ENCODE data around the gene GYG1.

The GYG1 gene

GRCh38 chr3:148957586-148957985 is 33.8 kb upstream of the GYG1 start:
- H3K36me3 ChIP-seq (replicated peaks; ENCODE audit: insufficient read depth, low read length), result no peaks in the 10 kb centered on the region
- H3K27me3 ChIP-seq (replicated peaks; ENCODE audit: insufficient read depth, low read length), result no peaks in the 10 kb centered on the region
- no peaks in the 10 kb centered on the region for H3K79me2 ChIP-seq (ENCODE audit: low read length)
- H3K9me2 ChIP-seq (replicated peaks; ENCODE audit: insufficient read depth, low read length), result no peaks in the 10 kb centered on the region
- TF ChIP-seq CTCF (IDR thresholded peaks at IDR 0.05; ENCODE audit: low read length) (peak; percentile 40), EZH2 (optimal IDR thresholded peaks at IDR 0.05; ENCODE audit: low read depth, low read length) (no peak)
- H4K20me1 ChIP-seq (ENCODE audit: insufficient read depth, low read length), result no peaks in the 10 kb centered on the region
- 0 out of 2 replicates have a peak, but pooled peaks cover 3% of the 10 kb centered on the region for H3K4me1 ChIP-seq (ENCODE audit: low read length)
- H3F3A ChIP-seq (ENCODE audit: insufficient read depth, low read length), result no peaks in the 10 kb centered on the region
- no peak overlapping the region for H2AFZ ChIP-seq (ENCODE audit: low read length)
- peak; percentile 32 for DNase-seq
- no peak overlapping the region for H3K4me2 ChIP-seq (ENCODE audit: low read depth, low read length)
- no peak overlapping the region for H3K9ac ChIP-seq (ENCODE audit: low read length)
- no peak overlapping the region for H3K27ac ChIP-seq (ENCODE audit: low read length)
- no peak overlapping the region for H3K4me3 ChIP-seq (ENCODE audit: low read length)
- no peaks in the 10 kb centered on the region for H3K9me3 ChIP-seq (replicated peaks; ENCODE audit: insufficient read depth, low read length)

GRCh38 chr3:148958696-148959095 is 32.6 kb upstream of the GYG1 start:
- Histone ChIP-seq H3K36me3 (replicated peaks; ENCODE audit: insufficient read depth, low read length) (no peaks in the 10 kb centered on the region), H3K27me3 (replicated peaks; ENCODE audit: insufficient read depth, low read length) (no peaks in the 10 kb centered on the region), H4K20me1 (ENCODE audit: insufficient read depth, low read length) (no peaks in the 10 kb centered on the region), H3K4me3 (ENCODE audit: low read length) (no peak overlapping the region), H3K9me3 (replicated peaks; ENCODE audit: insufficient read depth, low read length) (no peaks in the 10 kb centered on the region), H3K79me2 (ENCODE audit: low read length) (no peaks in the 10 kb centered on the region), H3K4me1 (ENCODE audit: low read length) (0 out of 2 replicates have a peak, but pooled peaks cover 3% of the 10 kb centered on the region), H3K27ac (ENCODE audit: low read length) (no peak overlapping the region), H3K4me2 (ENCODE audit: low read depth, low read length) (no peak overlapping the region), H2AFZ (ENCODE audit: low read length) (no peak overlapping the region), H3K9ac (ENCODE audit: low read length) (no peak overlapping the region), H3F3A (ENCODE audit: insufficient read depth, low read length) (no peaks in the 10 kb centered on the region), H3K9me2 (replicated peaks; ENCODE audit: insufficient read depth, low read length) (no peaks in the 10 kb centered on the region)
- DNase-seq, result no peak
- TF ChIP-seq EZH2phosphoT487 (IDR thresholded peaks at IDR 0.05; ENCODE audit: low read length), result no peak
- no peak for TF ChIP-seq EZH2 (optimal IDR thresholded peaks at IDR 0.05; ENCODE audit: low read depth, low read length)
- TF ChIP-seq CTCF (IDR thresholded peaks at IDR 0.05; ENCODE audit: low read length), result no peak

GRCh38 chr3:148962513-148962912 is 28.8 kb upstream of the GYG1 start:
- Histone ChIP-seq H2AFZ (ENCODE audit: low read length) (no peak overlapping the region), H4K20me1 (ENCODE audit: insufficient read depth, low read length) (no peaks in the 10 kb centered on the region), H3K9me3 (replicated peaks; ENCODE audit: insufficient read depth, low read length) (no peaks in the 10 kb centered on the region), H3K9ac (ENCODE audit: low read length) (no peak overlapping the region), H3K4me3 (ENCODE audit: low read length) (no peak overlapping the region), H3K4me2 (ENCODE audit: low read depth, low read length) (no peak overlapping the region), H3K27me3 (replicated peaks; ENCODE audit: insufficient read depth, low read length) (no peaks in the 10 kb centered on the region), H3K4me1 (ENCODE audit: low read length) (0 out of 2 replicates have a peak, but pooled peaks cover under 1% of the 10 kb centered on the region), H3K27ac (ENCODE audit: low read length) (no peak overlapping the region), H3K36me3 (replicated peaks; ENCODE audit: insufficient read depth, low read length) (no peaks in the 10 kb centered on the region), H3K79me2 (ENCODE audit: low read length) (no peaks in the 10 kb centered on the region), H3F3A (ENCODE audit: insufficient read depth, low read length) (no peaks in the 10 kb centered on the region), H3K9me2 (replicated peaks; ENCODE audit: insufficient read depth, low read length) (no peaks in the 10 kb centered on the region)
- DNase-seq, result no peak
- TF ChIP-seq CTCF (IDR thresholded peaks at IDR 0.05; ENCODE audit: low read length), result peak; percentile 11
- no peak for TF ChIP-seq EZH2phosphoT487 (IDR thresholded peaks at IDR 0.05; ENCODE audit: low read length)
- no peak for TF ChIP-seq EZH2 (optimal IDR thresholded peaks at IDR 0.05; ENCODE audit: low read depth, low read length)
